Kidney (tissue), 14 donors: ENCODE measurements around the gene TNFSF8. TPM values are rescaled to one million over a fixed set of nuclear protein-coding genes. Genes with fewer than 3 reads are reported as not detected.

Experiments
- DNase-seq, 5 donors: peaks; one replicate each; pipeline ENCODE4 v3.0.0-alpha.2; 2013 to 2020
- FAIRE-seq: peaks from 2 replicates; lab custom pipeline; 2012; peaks lifted over from hg19 to GRCh38; lab: Jason Lieb, UNC
- H3K27ac ChIP-seq, 2 donors: one replicate each; pipeline ENCODE4 v1.7.0; 2013; ENCODE audit warnings: low read depth in 2 of 2, low read length in 2 of 2, inconsistent platforms in 1 of 2
- H3K27me3 ChIP-seq: one replicate; pipeline ENCODE4 v1.7.1; 2013; ENCODE audit warnings: low read length, inconsistent platforms; ENCODE audit not compliant: control insufficient read depth, insufficient read depth
- H3K36me3 ChIP-seq, 3 donors: one replicate each; pipeline versions ENCODE4 v1.7.0 to v1.7.1; 2013; ENCODE audit warnings: low read length in 3 of 3, control low read depth in 1 of 3, inconsistent platforms in 1 of 3; ENCODE audit not compliant: insufficient read depth in 3 of 3, control insufficient read depth in 2 of 3
- H3K4me1 ChIP-seq, 3 donors: one replicate each; pipeline versions ENCODE4 v1.7.0 to v1.7.1; 2013; ENCODE audit warnings: low read length in 3 of 3, inconsistent platforms in 1 of 3, low read depth in 1 of 3; ENCODE audit not compliant: control insufficient read depth in 2 of 3, insufficient read depth in 2 of 3
- H3K4me3 ChIP-seq, 3 donors: one replicate each; pipeline versions ENCODE4 v1.7.0 to v1.8.1; 2013; ENCODE audit warnings: low read length in 3 of 3, control low read depth in 1 of 3, inconsistent platforms in 1 of 3
- H3K9ac ChIP-seq, 3 donors: one replicate each; pipeline versions ENCODE4 v1.7.0 to v1.7.1; 2013; ENCODE audit warnings: low read length in 3 of 3, control low read depth in 1 of 3, inconsistent platforms in 1 of 3
- H3K9me3 ChIP-seq, 3 donors: one replicate each; pipeline versions ENCODE4 v1.7.0 to v1.7.1; 2013; ENCODE audit warnings: low read length in 3 of 3, control low read depth in 1 of 3, inconsistent platforms in 1 of 3; ENCODE audit not compliant: control insufficient read depth in 2 of 3, insufficient read depth in 1 of 3
- intact Hi-C: fragments of 100-400 bp; cut with DNase I; formaldehyde crosslinking; loops from one replicate; pipeline ENCODE4 v1.11.1; 2022
- polyA plus RNA-seq: library from polyadenylated mRNA; stranded (reverse); fragments of 350-450 nt; fragmentation: Illumina TruSeq; extraction: RNeasy Lipid Tissue Mini Kit (QIAGEN cat#74804); gene quantifications from one replicate; pipeline ENCODE4 v1.2.3, GENCODE V29; 2014; ENCODE audit warnings: low read depth, low replicate concordance; ENCODE audit not compliant: insufficient read depth
- total RNA-seq: library from RNA; stranded (reverse); fragmentation: NEBNext Ultra II Directional; extraction: Animal tissue kit (Norgen Biotek cat#: 25700); gene quantifications from one replicate; pipeline ENCODE4 v1.2.1, GENCODE V29; 2021
- TF ChIP-seq, protein P1 (sequence below): IDR thresholded peaks from 3 replicates; pipeline ENCODE4 v1.5.1; 2012; ENCODE audit warnings: mild to moderate bottlenecking, moderate library complexity, borderline replicate concordance; ENCODE audit not compliant: insufficient read depth; ENCODE audit errors: extremely low read depth
- donor health status: control.
- donor health status: control.
- donor health status: control.
- donor health status: control.
- donor health status: control.
- donor health status: DM: yes; HTN: yes; CAD: no.
- donor health status: Normal renal cell carcinoma (clear cell type).

Gene TNFSF8
- total and polyA plus RNA-seq, 2 donors from 2014 or later = 0.43 to 5.0 TPM

DNA sequence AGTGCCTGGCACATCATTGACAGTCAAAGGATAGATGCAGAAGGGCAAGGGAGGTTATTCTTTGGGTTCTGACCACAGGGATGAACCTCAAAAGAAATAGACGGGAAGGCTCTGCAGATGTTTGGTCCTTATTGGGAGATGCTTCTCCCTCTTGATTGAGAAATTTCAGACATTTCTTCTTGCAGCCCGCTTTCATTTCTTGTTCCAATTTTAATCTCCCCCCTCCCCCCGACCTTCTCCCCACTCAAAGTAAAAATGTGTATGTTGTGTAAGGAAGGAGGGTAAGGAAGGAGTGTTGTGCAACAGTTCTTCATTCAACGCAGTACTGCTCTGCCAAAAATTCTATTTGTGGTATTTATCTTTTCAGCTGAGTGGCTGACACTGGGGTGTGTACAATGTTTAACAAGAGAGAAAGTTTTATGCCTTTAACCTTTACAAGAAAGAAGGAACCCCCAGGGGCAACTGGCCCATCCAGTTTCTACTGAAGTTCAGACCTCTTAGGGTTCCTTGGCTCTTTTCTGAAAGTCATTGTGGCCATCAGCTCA lies 78.3 kb downstream of the TNFSF8 start:
- H3K4me3 ChIP-seq = no peak overlapping the region
- TF ChIP-seq, protein P1, sequence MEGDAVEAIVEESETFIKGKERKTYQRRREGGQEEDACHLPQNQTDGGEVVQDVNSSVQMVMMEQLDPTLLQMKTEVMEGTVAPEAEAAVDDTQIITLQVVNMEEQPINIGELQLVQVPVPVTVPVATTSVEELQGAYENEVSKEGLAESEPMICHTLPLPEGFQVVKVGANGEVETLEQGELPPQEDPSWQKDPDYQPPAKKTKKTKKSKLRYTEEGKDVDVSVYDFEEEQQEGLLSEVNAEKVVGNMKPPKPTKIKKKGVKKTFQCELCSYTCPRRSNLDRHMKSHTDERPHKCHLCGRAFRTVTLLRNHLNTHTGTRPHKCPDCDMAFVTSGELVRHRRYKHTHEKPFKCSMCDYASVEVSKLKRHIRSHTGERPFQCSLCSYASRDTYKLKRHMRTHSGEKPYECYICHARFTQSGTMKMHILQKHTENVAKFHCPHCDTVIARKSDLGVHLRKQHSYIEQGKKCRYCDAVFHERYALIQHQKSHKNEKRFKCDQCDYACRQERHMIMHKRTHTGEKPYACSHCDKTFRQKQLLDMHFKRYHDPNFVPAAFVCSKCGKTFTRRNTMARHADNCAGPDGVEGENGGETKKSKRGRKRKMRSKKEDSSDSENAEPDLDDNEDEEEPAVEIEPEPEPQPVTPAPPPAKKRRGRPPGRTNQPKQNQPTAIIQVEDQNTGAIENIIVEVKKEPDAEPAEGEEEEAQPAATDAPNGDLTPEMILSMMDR = no peak
- DNase-seq (no peak), FAIRE-seq (no peak)
- H3K27me3 ChIP-seq = no peaks in the 10 kb centered on the region
- no peaks in the 10 kb centered on the region for H3K9me3 ChIP-seq
- no peak overlapping the region for H3K27ac ChIP-seq
- intact Hi-C loops = no loop called here
- H3K9ac ChIP-seq = no peak overlapping the region
- H3K4me1 ChIP-seq = no peaks in the 10 kb centered on the region
- no peaks in the 10 kb centered on the region for H3K36me3 ChIP-seq

DNA sequence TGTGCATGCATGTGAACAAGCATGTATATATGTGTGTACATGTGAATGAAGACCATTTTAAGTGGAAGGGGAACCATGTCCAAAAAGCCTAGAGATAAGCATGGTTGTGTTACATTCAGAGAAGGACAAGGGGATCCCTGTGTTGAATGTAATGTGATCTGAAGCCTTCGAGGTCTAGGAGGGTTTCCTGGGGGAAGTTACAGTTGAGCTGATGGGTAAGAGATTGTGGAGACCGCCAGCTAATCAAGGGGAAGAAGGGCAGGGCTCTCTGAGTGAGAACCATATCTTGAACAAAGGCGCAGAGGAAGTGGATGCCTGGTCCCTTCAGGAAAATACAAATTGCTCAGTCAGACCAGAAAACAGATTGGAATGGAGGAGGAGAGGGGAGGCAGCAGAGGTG lies 79.1 kb downstream of the TNFSF8 start:
- H3K9ac ChIP-seq = no peak overlapping the region
- H3K27ac ChIP-seq = no peak overlapping the region
- TF ChIP-seq, protein P1 = no peak
- no peaks in the 10 kb centered on the region for H3K27me3 ChIP-seq
- no peak overlapping the region for H3K4me3 ChIP-seq
- no peaks in the 10 kb centered on the region for H3K9me3 ChIP-seq
- intact Hi-C loops = no loop called here
- no peaks in the 10 kb centered on the region for H3K4me1 ChIP-seq
- no peak for FAIRE-seq
- H3K36me3 ChIP-seq = no peaks in the 10 kb centered on the region
- DNase-seq = no peak

Other genes starting within 250 kb of the TNFSF8 start
- not detected for gene TEX48, start 248.4 kb downstream of the TNFSF8 start, total RNA-seq
- not detected for gene TEX48, start 248.4 kb downstream of the TNFSF8 start, polyA plus RNA-seq
- gene TNFSF15, start 124.6 kb downstream of the TNFSF8 start, total RNA-seq = 2.3 TPM
- 1.4 TPM for gene TNFSF15, start 124.6 kb downstream of the TNFSF8 start, polyA plus RNA-seq
- gene TNC, start 187.6 kb upstream of the TNFSF8 start, total RNA-seq = 254 TPM
- gene TNC, start 187.6 kb upstream of the TNFSF8 start, polyA plus RNA-seq = 9.4 TPM